PFSK-1 (cell line): ENCODE data around the gene RHOA.

ENCODE experiments used
- FOXP2 ChIP-seq: optimal IDR thresholded peaks from 2 replicates; pipeline ENCODE3; 2011; ENCODE audit warnings: borderline replicate concordance, control low read depth, inconsistent platforms; ENCODE audit not compliant: insufficient read depth; ENCODE audit errors: extremely low read length, extremely low read depth
- POLR2AphosphoS5 ChIP-seq: IDR thresholded peaks from 2 replicates; pipeline ENCODE4 v1.6.1; 2012; ENCODE audit warnings: low read depth, mild to moderate bottlenecking, control low read depth, low read length, moderate library complexity
- REST ChIP-seq, 2 experiments: IDR thresholded peaks; 2 replicates each; pipeline versions ENCODE4 v1.6.1 to v1.8.0; 2011 to 2012; ENCODE audit warnings: low read depth in 2 of 2, low read length in 2 of 2, control low read depth in 1 of 2, inconsistent platforms in 1 of 2, mild to moderate bottlenecking in 1 of 2, moderate library complexity in 1 of 2; ENCODE audit not compliant: insufficient read depth in 1 of 2
- SIN3A ChIP-seq: IDR thresholded peaks from 2 replicates; pipeline ENCODE4 v1.6.1; 2012; ENCODE audit warnings: mild to moderate bottlenecking, low read length, moderate library complexity, borderline replicate concordance; ENCODE audit not compliant: insufficient read depth
- TAF1 ChIP-seq: IDR thresholded peaks from 2 replicates; pipeline ENCODE4 v1.6.1; 2012; ENCODE audit warnings: low read length, control low read depth, borderline replicate concordance; ENCODE audit not compliant: insufficient read depth

The RHOA gene

GRCh38 chr3:49343163-49343562, 68.6 kb downstream of the RHOA start:
- TF ChIP-seq SIN3A (no peak), REST (IDR thresholded peaks at IDR 0.05; ENCODE audit: insufficient read depth in 1 of 2, low read depth in 2 of 2, low read length in 2 of 2) (no peak), POLR2AphosphoS5 (no peak), FOXP2 (no peak), TAF1 (no peak)

DNA sequence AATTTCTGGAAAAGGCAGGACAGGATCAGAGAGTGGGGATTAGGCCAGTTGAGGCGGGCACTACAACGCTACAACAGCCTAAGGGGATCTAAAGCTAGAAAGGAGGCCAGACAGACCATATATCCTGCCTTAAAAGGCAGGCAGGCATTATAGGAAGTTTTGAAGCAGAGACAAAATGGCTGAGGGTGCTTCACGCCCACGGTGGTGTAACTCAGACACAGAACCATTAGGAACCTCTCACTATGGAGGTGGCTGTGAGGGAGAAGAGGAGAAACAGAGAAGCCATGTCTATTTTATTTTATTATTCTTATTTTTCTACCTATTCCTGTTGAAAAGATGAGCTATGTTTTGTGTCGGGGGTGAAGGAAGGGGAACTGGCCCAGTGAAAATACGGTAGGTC, 69.8 kb downstream of the RHOA start:
- TF ChIP-seq REST (IDR thresholded peaks at IDR 0.05; ENCODE audit: insufficient read depth in 1 of 2, low read depth in 2 of 2, low read length in 2 of 2) (no peak), SIN3A (no peak)

DNA sequence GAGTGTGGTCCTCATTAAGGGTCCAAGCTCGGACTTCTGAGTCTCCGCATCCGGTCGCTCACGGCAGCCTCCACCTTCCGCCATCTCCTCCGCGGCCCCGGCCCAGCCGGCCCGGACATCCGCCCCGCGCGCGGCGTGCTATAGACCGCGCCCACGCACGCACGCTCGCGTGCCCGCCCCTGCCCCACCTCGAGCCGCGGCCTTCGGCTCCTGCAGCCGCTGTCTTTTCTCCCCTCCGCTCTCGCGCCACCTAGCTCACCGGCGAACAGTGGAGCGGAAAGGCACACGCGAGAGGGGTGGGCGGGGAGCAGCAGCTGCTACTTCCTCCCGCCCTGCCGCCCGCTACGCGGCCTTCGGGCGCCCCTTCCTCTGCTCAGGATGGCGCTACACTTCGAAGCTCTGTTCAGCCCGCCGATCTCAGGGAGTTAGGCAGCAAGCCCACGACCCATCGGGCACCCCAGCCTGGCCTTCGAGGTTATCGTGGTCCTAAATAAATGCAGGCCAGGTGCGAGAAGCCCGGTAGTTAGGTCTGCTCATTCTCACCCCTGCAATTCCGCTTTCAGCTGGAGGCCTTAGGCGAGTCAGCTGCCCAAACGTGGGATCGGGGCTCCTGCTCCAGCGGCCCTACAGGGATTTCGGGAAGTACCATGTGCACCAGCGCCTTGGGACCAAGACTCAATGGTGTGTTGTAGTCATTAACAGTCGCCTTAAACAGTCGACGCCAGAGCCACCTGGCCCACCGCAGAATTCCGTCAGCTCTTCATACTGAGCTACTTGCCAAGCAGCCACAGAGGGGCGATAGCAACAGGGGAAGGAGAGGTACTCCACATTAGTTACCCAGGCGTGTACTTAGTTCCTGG, 71.6 kb downstream of the RHOA start, which contains the start of gene USP4:
TSS of gene USP4 (minus strand) at position 113 of the 860 bp plus-strand sequence. CDS start at position 84, 29 bp downstream.
- TF ChIP-seq FOXP2: peak; percentile 84
- TF ChIP-seq REST (IDR thresholded peaks at IDR 0.05; ENCODE audit: insufficient read depth in 1 of 2, low read depth in 2 of 2, low read length in 2 of 2): no peak
- TF ChIP-seq TAF1: peak; percentile 68; the same call in 1 of the 2 replicates
- TF ChIP-seq SIN3A: no peak
- TF ChIP-seq POLR2AphosphoS5: peak; percentile 54; the same call in 1 of the 2 replicates

- TF ChIP-seq FOXP2: no peak
- TF ChIP-seq POLR2AphosphoS5: no peak
- no peak for TF ChIP-seq SIN3A
- TF ChIP-seq TAF1: no peak
- no peak for TF ChIP-seq REST (IDR thresholded peaks at IDR 0.05; ENCODE audit: insufficient read depth in 1 of 2, low read depth in 2 of 2, low read length in 2 of 2)
These were observed 72.2 kb downstream of the RHOA start for GRCh38 chr3:49339581-49339940.
